ENCODE data around the gene CFAP58. TPM values are rescaled to one million over a fixed set of nuclear protein-coding genes. Genes with fewer than 3 reads are reported as not detected.

Gene CFAP58
- total RNA-seq, 1 experiment from 2014 or later: 0.63 TPM

DNA sequence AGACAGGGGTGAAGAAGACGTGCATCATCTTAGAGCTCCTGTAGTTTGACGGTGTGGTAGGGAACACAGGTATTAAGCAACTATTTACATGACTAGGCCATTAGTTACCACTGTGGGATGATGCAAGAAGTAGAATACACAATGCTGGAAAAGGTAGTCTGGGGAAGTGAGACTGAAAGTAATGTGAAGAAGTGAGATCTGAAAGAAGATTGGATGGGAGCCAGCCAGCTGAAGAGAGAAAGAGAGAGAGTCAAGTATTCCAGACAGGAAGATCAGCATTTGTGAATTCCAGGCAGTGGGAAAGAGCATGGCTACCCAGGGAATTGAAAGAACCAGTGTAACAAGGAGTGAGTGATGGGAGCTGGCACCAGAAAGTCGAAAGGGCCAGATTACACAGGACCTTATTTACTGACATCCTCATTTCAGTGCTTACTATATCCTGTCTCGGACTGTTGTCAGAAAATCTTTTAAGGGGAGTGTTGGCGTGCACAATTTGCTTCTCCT, 4.0 kb upstream of the CFAP58 start:
- no peaks in the 10 kb centered on the region for H3K9me3 Mint-ChIP-seq
- no peak for DNase-seq
- H3K9ac ChIP-seq (ENCODE audit: extremely low read depth, insufficient read length, low read length): peak overlapping the region; percentile 46
- no peak overlapping the region for H3K56ac ChIP-seq (ENCODE audit: insufficient read length, low read depth, low read length)
- H2BK15ac ChIP-seq (ENCODE audit: low read depth, low read length): no peak overlapping the region
- H3K14ac ChIP-seq (ENCODE audit: insufficient read depth, low read length): no peak overlapping the region
- H3K4me1 Mint-ChIP-seq: peaks cover 5 to 7% of the 10 kb centered on the region in 2 experiments; a peak in 3 of 4 replicates
- no peaks in the 10 kb centered on the region for H3K79me2 ChIP-seq (ENCODE audit: insufficient read depth, low read length)
- no peaks in the 10 kb centered on the region for H4K20me1 ChIP-seq (ENCODE audit: control insufficient read depth, insufficient read depth, insufficient read length)
- no peak overlapping the region for H2BK20ac ChIP-seq (ENCODE audit: low read depth, low read length, poor library complexity, severe bottlenecking)
- peaks cover 6% of the 10 kb centered on the region; the same call in 1 of the 2 replicates for H3K4me1 ChIP-seq (ENCODE audit: insufficient read depth, low read length)
- H2AK5ac ChIP-seq (ENCODE audit: insufficient read length, low read length): no peak overlapping the region
- H3K18ac ChIP-seq (ENCODE audit: insufficient read length, low read depth, low read length): no peak overlapping the region
- H3K36me3 Mint-ChIP-seq (ENCODE audit: insufficient read depth in 1 of 3, low read depth in 3 of 3): no peaks in the 10 kb centered on the region
- no peak overlapping the region for H4K91ac ChIP-seq (ENCODE audit: insufficient read length, low read depth, low read length)
- H3K4me3 Mint-ChIP-seq: no peak overlapping the region
- peak overlapping the region; percentile 17 for H3K27ac ChIP-seq (ENCODE audit: insufficient read length, low read depth, low read length)
- H2BK5ac ChIP-seq (ENCODE audit: insufficient read length, low read length): no peak overlapping the region
- TF ChIP-seq, protein P1, sequence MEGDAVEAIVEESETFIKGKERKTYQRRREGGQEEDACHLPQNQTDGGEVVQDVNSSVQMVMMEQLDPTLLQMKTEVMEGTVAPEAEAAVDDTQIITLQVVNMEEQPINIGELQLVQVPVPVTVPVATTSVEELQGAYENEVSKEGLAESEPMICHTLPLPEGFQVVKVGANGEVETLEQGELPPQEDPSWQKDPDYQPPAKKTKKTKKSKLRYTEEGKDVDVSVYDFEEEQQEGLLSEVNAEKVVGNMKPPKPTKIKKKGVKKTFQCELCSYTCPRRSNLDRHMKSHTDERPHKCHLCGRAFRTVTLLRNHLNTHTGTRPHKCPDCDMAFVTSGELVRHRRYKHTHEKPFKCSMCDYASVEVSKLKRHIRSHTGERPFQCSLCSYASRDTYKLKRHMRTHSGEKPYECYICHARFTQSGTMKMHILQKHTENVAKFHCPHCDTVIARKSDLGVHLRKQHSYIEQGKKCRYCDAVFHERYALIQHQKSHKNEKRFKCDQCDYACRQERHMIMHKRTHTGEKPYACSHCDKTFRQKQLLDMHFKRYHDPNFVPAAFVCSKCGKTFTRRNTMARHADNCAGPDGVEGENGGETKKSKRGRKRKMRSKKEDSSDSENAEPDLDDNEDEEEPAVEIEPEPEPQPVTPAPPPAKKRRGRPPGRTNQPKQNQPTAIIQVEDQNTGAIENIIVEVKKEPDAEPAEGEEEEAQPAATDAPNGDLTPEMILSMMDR (conservative IDR thresholded peaks at IDR 0.05): no peak
- H3K23ac ChIP-seq (ENCODE audit: insufficient read length, low read depth, low read length): no peak overlapping the region
- H4K5ac ChIP-seq (ENCODE audit: insufficient read length, low read depth, low read length): peak overlapping the region; percentile 84
- no peak overlapping the region for H2BK12ac ChIP-seq (ENCODE audit: insufficient read length, low read depth, low read length)
- H2AFZ ChIP-seq (ENCODE audit: low read length): peak overlapping the region; percentile 71
- WGBS (ENCODE audit: extremely low coverage, insufficient read length, low lambda C conversion rate): no CpG with 5 or more reads among the region's 5 CpGs
- no peaks in the 10 kb centered on the region for H3K23me2 ChIP-seq (ENCODE audit: insufficient read length, low read depth, low read length, poor library complexity, severe bottlenecking)
- peak overlapping the region; percentile 33 for H3K4me2 ChIP-seq (ENCODE audit: insufficient read depth, insufficient read length, low read length)
- no peak overlapping the region for H4K8ac ChIP-seq (replicated peaks; ENCODE audit: insufficient read length, low read depth, low read length)
- no peak overlapping the region for H3K27ac Mint-ChIP-seq
- peaks cover 7% of the 10 kb centered on the region for H3K27me3 ChIP-seq (ENCODE audit: insufficient read depth, low read length)
- H2BK120ac ChIP-seq (ENCODE audit: low read depth, low read length, poor library complexity, severe bottlenecking): no peak overlapping the region
- no peaks in the 10 kb centered on the region for H3K79me1 ChIP-seq (ENCODE audit: insufficient read depth, low read depth, low read length, poor library complexity, severe bottlenecking)
- peaks cover 6% of the 10 kb centered on the region for H3K27me3 Mint-ChIP-seq (ENCODE audit: low read depth)
- no peak overlapping the region for H3K4ac ChIP-seq (ENCODE audit: low read depth, low read length)
- no peaks in the 10 kb centered on the region for H3K9me3 ChIP-seq (ENCODE audit: control insufficient read depth, low read depth, low read length)
- H3T11ph ChIP-seq (ENCODE audit: low read length): no peak overlapping the region
